Right lobe of liver (tissue), 6 donors: ENCODE results near the gene DFFA. TPM values are rescaled to one million over a fixed set of nuclear protein-coding genes. Genes with fewer than 3 reads are reported as not detected.
"Not testable (repeated sequence)": the region's sequence is repeated elsewhere in the genome, so short reads cannot be mapped to it uniquely, and the experiment has no call there.

Source experiments
- ATAC-seq, 4 donors: fragments of 200-7000 bp; cut with Tn5 transposase; one replicate each; pipeline ENCODE4 v1.9.1; 2020; ENCODE audit warnings: mild to moderate bottlenecking in 4 of 4, moderate library complexity in 4 of 4
- DNase-seq, 3 donors: peaks; one replicate each; pipeline ENCODE4 v3.0.0-alpha.2; 2020
- H3K27ac ChIP-seq, 3 donors: fragments of 200-600 bp; one replicate each; pipeline ENCODE4 v1.8.0; 2022
- H3K27me3 ChIP-seq, 2 donors: fragments of 200-600 bp; one replicate each; pipeline ENCODE4 v1.8.0; 2022
- H3K36me3 ChIP-seq, 4 donors: fragments of 200-600 bp; sonication (generic) in 1 of 4; one replicate each; pipeline versions ENCODE4 v1.5.1 to v1.8.0; 2017 to 2022; ENCODE audit warnings: control low read depth in 1 of 4
- H3K4me1 ChIP-seq, 4 donors: fragments of 200-600 bp; sonication (generic) in 1 of 4; one replicate each; pipeline versions ENCODE4 v1.5.1 to v1.8.0; 2017 to 2022; ENCODE audit warnings: control low read depth in 1 of 4
- H3K4me3 ChIP-seq, 3 donors: fragments of 200-600 bp; one replicate each; pipeline ENCODE4 v1.8.0; 2022
- H3K9me3 ChIP-seq, 4 donors: fragments of 200-600 bp; sonication (generic) in 1 of 4; one replicate each; pipeline versions ENCODE4 v1.5.1 to v1.8.0; 2017 to 2022; ENCODE audit warnings: control low read depth in 1 of 4
- POLR2A ChIP-seq: fragments of 450-650 bp; IDR thresholded peaks from one replicate; pipeline ENCODE4 v1.6.1; 2017; ENCODE audit warnings: antibody characterized with exemption, mild to moderate bottlenecking
- WGBS: methylation state at CpG from one replicate; pipeline ENCODE4 v1.1.6; 2018; ENCODE audit warnings: low coverage, low lambda C conversion rate; ENCODE audit not compliant: insufficient coverage; ENCODE audit errors: missing lambda C conversion rate; 5-methylcytosine and 5-hydroxymethylcytosine counted together
- intact Hi-C, 2 donors: fragments of 100-400 bp; cut with DNase I; formaldehyde crosslinking; loops; one replicate each; pipeline versions ENCODE4 v1.11.2 to v1.14.1; 2022
- total RNA-seq, 6 experiments: library from RNA; depleted of rRNA in 2 of 6; stranded (reverse); fragments of >200 nt in 2 of 6; fragmentation: NEBNext Ultra II Directional in 3 of 6; extraction: Animal tissue kit (Norgen Biotek cat#: 25700) in 3 of 6; gene quantifications; one replicate each; pipeline versions ENCODE4 v1.1.0 to v1.2.4, GENCODE V29; 2016 to 2023
- TF ChIP-seq, protein P1 (sequence below), 4 donors: fragments of 200-600 bp in 3 of 4; fragments of 450-650 bp in 1 of 4; IDR thresholded peaks; one replicate each; pipeline versions ENCODE4 v1.5.1 to v1.8.0; 2016 to 2022; ENCODE audit warnings: antibody characterized with exemption in 4 of 4, mild to moderate bottlenecking in 2 of 4
- donor health status: DM: no; HTN: yes; CAD: no.
- donor health status: DM: no; HTN: no; CAD: no.
- donor health status: DM: no; HTN: no; CAD: no.
- donor health status: DM: no; HTN: yes; CAD: no.
- donor health status: DM: no; HTN: yes; CAD: no.

The DFFA gene
- total RNA-seq, 6 experiments from 2014 or later: 14.1 to 24.8 (median 16.9) TPM

DNA sequence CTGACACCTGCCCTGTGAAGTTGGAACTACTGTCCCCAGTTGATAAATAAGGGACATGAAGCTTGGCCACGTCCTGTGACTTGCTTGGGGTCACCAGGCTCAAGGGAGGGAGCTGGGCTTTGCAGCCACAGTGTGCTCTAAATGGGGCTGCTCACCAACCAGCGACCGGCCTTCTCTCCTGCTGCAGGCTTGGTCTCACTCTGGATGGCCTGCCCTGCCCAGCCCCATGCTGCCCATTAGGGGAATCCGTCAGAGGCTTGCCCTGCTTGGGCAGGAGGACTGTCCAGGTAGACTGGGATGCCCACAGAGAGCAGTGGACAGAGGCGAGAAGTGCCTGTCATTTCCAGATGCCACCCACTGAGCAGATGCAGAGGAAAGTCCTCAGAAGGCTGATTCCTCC is 43.3 kb downstream of the DFFA start:
- Histone ChIP-seq H3K4me1 (peaks cover 0 to 15% (median 0%) of the 10 kb centered on the region in 4 donors), H3K36me3 (no peaks in the 10 kb centered on the region), H3K27ac (no peak overlapping the region), H3K9me3 (no peaks in the 10 kb centered on the region), H3K4me3 (no peak overlapping the region), H3K27me3 (no peaks in the 10 kb centered on the region)
- WGBS: 74% methylated on average over 4 of the region's 5 CpGs
- no peak for ATAC-seq
- intact Hi-C loops: loop anchor here in 1 of 2 donors (10.0 kb wide), 1 partner anchor 54 kb away; no protein-coding TSS in a partner anchor
- TF ChIP-seq POLR2A: no peak
- TF ChIP-seq, protein P1, sequence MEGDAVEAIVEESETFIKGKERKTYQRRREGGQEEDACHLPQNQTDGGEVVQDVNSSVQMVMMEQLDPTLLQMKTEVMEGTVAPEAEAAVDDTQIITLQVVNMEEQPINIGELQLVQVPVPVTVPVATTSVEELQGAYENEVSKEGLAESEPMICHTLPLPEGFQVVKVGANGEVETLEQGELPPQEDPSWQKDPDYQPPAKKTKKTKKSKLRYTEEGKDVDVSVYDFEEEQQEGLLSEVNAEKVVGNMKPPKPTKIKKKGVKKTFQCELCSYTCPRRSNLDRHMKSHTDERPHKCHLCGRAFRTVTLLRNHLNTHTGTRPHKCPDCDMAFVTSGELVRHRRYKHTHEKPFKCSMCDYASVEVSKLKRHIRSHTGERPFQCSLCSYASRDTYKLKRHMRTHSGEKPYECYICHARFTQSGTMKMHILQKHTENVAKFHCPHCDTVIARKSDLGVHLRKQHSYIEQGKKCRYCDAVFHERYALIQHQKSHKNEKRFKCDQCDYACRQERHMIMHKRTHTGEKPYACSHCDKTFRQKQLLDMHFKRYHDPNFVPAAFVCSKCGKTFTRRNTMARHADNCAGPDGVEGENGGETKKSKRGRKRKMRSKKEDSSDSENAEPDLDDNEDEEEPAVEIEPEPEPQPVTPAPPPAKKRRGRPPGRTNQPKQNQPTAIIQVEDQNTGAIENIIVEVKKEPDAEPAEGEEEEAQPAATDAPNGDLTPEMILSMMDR (IDR thresholded peaks at IDR 0.05): no peak
- DNase-seq: peak in 1 of 3 donors; percentile 51

DNA sequence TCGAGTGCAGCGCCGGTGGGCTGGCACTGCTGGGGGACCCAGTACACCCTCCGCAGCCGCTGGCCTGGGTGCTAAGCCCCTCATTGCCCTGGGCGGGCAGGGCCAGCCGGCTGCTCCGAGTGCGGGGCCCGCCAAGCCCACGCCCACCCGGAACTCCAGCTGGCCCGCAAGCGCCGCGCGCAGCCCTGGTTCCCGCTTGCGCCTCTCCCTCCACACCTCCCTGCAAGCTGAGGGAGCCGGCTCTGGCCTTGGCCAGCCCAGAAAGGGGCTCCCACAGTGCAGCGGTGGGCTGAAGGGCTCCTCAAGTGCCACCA is 45.8 kb downstream of the DFFA start:
- WGBS: no CpG with 5 or more reads among the region's 21 CpGs
- not testable (repeated sequence) for H3K27me3 ChIP-seq, H3K9me3 ChIP-seq, ATAC-seq, H3K4me3 ChIP-seq, H3K27ac ChIP-seq, H3K36me3 ChIP-seq, DNase-seq
- peaks cover 0 to 15% (median 0%) of the 10 kb centered on the region in 4 donors for H3K4me1 ChIP-seq
- intact Hi-C loops: loop anchor here in 1 of 2 donors (10.0 kb wide), 1 partner anchor 52 kb away; no protein-coding TSS in a partner anchor

- not testable (repeated sequence) for H3K4me3 ChIP-seq, H3K27ac ChIP-seq, H3K9me3 ChIP-seq, ATAC-seq, H3K27me3 ChIP-seq, H3K36me3 ChIP-seq
- intact Hi-C loops: loop anchor here in 1 of 2 donors (10.0 kb wide), 1 partner anchor 51 kb away; no protein-coding TSS in a partner anchor
- WGBS: 60% methylated on average over 1 of the region's 21 CpGs
- DNase-seq: peak in 1 of 3 donors; percentile 53
- peaks cover 0 to 10% (median 0%) of the 10 kb centered on the region in 4 donors for H3K4me1 ChIP-seq
These were observed 46.3 kb downstream of the DFFA start for GRCh38 chr1:10425826-10426534.

DNA sequence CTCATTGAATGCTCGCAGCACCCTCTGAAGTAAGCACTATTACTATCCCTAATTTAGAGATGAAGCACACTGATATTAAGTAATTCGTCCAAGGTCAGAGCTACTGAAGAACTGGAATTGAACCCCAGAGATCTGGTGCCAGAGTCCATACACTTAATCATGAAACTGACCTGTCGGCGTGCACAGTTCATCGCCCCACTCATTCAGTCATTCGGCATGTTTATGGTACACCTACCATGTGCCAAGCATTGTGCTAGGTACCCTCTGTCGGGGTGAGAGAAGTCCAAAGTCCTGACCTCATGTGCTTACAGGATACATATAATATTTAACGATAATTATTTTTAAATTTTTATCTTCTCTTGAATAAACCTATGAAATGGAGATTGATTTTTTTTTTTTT is 47.7 kb downstream of the DFFA start:
- peaks cover 0 to 10% (median 0%) of the 10 kb centered on the region in 4 donors for H3K4me1 ChIP-seq
- H3K9me3 ChIP-seq: no peaks in the 10 kb centered on the region
- WGBS: 65% methylated on average over 7 of the region's 8 CpGs
- intact Hi-C loops: loop anchor here in 1 of 2 donors (10.0 kb wide), 1 partner anchor 50 kb away; no protein-coding TSS in a partner anchor
- DNase-seq (peak in 1 of 3 donors; percentile 11), ATAC-seq (no peak)
- H3K4me3 ChIP-seq: no peak overlapping the region
- no peaks in the 10 kb centered on the region for H3K27me3 ChIP-seq
- peaks cover 0 to 16% (median 7%) of the 10 kb centered on the region in 4 donors for H3K36me3 ChIP-seq
- no peak overlapping the region for H3K27ac ChIP-seq
- TF ChIP-seq, protein P1 (IDR thresholded peaks at IDR 0.05): no peak
- TF ChIP-seq POLR2A: no peak

DNA sequence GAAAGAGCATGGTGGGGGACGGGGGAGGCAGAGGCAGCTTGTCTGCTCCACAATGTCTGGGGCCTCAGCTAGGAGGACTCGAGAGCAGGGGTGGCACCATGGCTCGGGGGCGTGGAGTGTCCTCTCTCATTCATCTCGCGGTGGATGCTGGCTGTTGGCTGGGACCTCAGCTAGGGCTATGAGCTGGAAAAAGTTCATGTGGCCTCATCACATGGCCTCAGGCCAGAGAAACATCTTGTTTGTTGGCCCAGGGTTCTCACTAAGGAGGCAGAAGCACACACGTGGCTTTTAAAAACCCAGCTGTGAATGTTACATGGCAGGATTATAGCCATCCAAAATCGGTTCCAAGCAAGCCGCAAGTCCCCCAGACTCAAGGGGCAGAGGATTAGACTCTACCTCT is 48.3 kb downstream of the DFFA start:
- Histone ChIP-seq H3K4me3 (no peak overlapping the region), H3K36me3 (peaks cover 0 to 20% (median 10%) of the 10 kb centered on the region in 4 donors), H3K27me3 (no peaks in the 10 kb centered on the region), H3K9me3 (no peaks in the 10 kb centered on the region), H3K4me1 (peaks cover 0 to 10% (median 0%) of the 10 kb centered on the region in 4 donors), H3K27ac (no peak overlapping the region)
- intact Hi-C loops: loop anchor here in 1 of 2 donors (10.0 kb wide), 1 partner anchor 49 kb away; no protein-coding TSS in a partner anchor
- TF ChIP-seq, protein P1 (IDR thresholded peaks at IDR 0.05): no peak
- no peak for TF ChIP-seq POLR2A
- peak; percentile 56 to 88 (median 62) for ATAC-seq
- WGBS: 28% methylated on average over 8 of the region's 9 CpGs
- peak; percentile 31 to 74 (median 74) for DNase-seq
